ENCODE measurements around the gene MIF. TPM values are rescaled to one million over a fixed set of nuclear protein-coding genes. Genes with fewer than 3 reads are reported as not detected.
"Not testable (repeated sequence)": the region's sequence is repeated elsewhere in the genome, so short reads cannot be mapped to it uniquely, and the experiment has no call there.

The MIF gene
- 363 and 441 TPM in 2 replicates for total RNA-seq (2014; rRNA removed; shearing (Covaris generic))
- polyA plus RNA-seq (2014; cell fraction: nucleus; rRNA removed), result 336 and 503 TPM in 2 replicates

- DNase-seq (ENCODE audit: extremely low read depth, low read depth), result peak; percentile 81
Observed at GRCh38 chr22:23893945-23894709, at the start of gene MIF. Gene MIF (plus strand): TSS chr22:23894383. CDS start chr22:23894475, 92 bp downstream.

- DNase-seq (ENCODE audit: extremely low read depth, low read depth), result no peak
Observed at GRCh38 chr22:23844739-23845202, 49.4 kb upstream of the MIF start.

- no peak for DNase-seq (ENCODE audit: extremely low read depth, low read depth)
Observed at GRCh38 chr22:23845265-23846080, 48.7 kb upstream of the MIF start.

- no peak for DNase-seq (ENCODE audit: extremely low read depth, low read depth)
Observed at GRCh38 chr22:23846081-23846469, 48.1 kb upstream of the MIF start.

- DNase-seq (ENCODE audit: extremely low read depth, low read depth), result no peak
Observed at GRCh38 chr22:23847310-23847920, 46.8 kb upstream of the MIF start.

GRCh38 chr22:23847991-23848864 lies 46.0 kb upstream of the MIF start:
- DNase-seq (ENCODE audit: extremely low read depth, low read depth), result no peak

- peak; percentile 42 for DNase-seq (ENCODE audit: extremely low read depth, low read depth)
Observed at GRCh38 chr22:23849009-23850006, 44.9 kb upstream of the MIF start.

GRCh38 chr22:23850136-23850611 lies 44.0 kb upstream of the MIF start:
- no peak for DNase-seq (ENCODE audit: extremely low read depth, low read depth)

GRCh38 chr22:23856721-23857605 lies 37.2 kb upstream of the MIF start:
- no peak for DNase-seq (ENCODE audit: extremely low read depth, low read depth)

- peak; percentile 96 for DNase-seq (ENCODE audit: extremely low read depth, low read depth)
Observed at GRCh38 chr22:23857606-23858483, 36.3 kb upstream of the MIF start, which contains the start of gene SLC2A11. Gene SLC2A11 (plus strand): TSS chr22:23857875. CDS start chr22:23858000, 125 bp downstream.

GRCh38 chr22:23858484-23858815 lies 35.7 kb upstream of the MIF start:
- DNase-seq (ENCODE audit: extremely low read depth, low read depth), result no peak

- no peak for DNase-seq (ENCODE audit: extremely low read depth, low read depth)
Observed at GRCh38 chr22:23859201-23859600, 35.0 kb upstream of the MIF start.

- not testable (repeated sequence) for DNase-seq (ENCODE audit: extremely low read depth, low read depth)
Observed at GRCh38 chr22:23860187-23860586, 34.0 kb upstream of the MIF start.

- no peak for DNase-seq (ENCODE audit: extremely low read depth, low read depth)
Observed at GRCh38 chr22:23862103-23862502, 32.1 kb upstream of the MIF start.

GRCh38 chr22:23864499-23865154 lies 29.6 kb upstream of the MIF start:
- not testable (repeated sequence) for DNase-seq (ENCODE audit: extremely low read depth, low read depth)

GRCh38 chr22:23868580-23868979 lies 25.6 kb upstream of the MIF start:
- DNase-seq (ENCODE audit: extremely low read depth, low read depth), result no peak

Measured in NCI-H460 (cell line).